HFFc6 (cell line): Measurements from ENCODE around the gene PARD3B. TPM values are rescaled to one million over a fixed set of nuclear protein-coding genes. Genes with fewer than 3 reads are reported as not detected.

Experiments used
- DNase-seq: peaks from one replicate; pipeline ENCODE4 v3.0.0-alpha.2; 2018
- H3K27ac Mint-ChIP-seq: 2 replicates; pipeline ENCODE4 v1.8.0; 2020; ENCODE audit warnings: mild to moderate bottlenecking, mixed read lengths
- H3K27me3 Mint-ChIP-seq: 2 replicates; pipeline ENCODE4 v1.8.0; 2021; ENCODE audit warnings: mild to moderate bottlenecking, moderate library complexity, mixed read lengths; ENCODE audit not compliant: insufficient read depth
- H3K36me3 Mint-ChIP-seq: 2 replicates; pipeline ENCODE4 v1.8.0; 2021; ENCODE audit warnings: low read depth, mixed read lengths
- H3K4me1 Mint-ChIP-seq: 2 replicates; pipeline ENCODE4 v1.8.0; 2020; ENCODE audit warnings: low read depth, mixed read lengths
- H3K4me3 Mint-ChIP-seq: 2 replicates; pipeline ENCODE4 v1.8.0; 2020; ENCODE audit warnings: mild to moderate bottlenecking, moderate library complexity, mixed read lengths
- H3K9me3 Mint-ChIP-seq: 2 replicates; pipeline ENCODE4 v1.8.0; 2020; ENCODE audit warnings: mild to moderate bottlenecking, mixed read lengths
- total RNA-seq, 6 experiments: library from RNA; stranded (reverse); fragmentation: NEBNext Ultra II Directional; extraction: Animal tissue kit (Norgen Biotek cat#: 25700); gene quantifications; 2 replicates in 1 of 6; 3 replicates in 5 of 6; pipeline ENCODE4 v1.2.3, GENCODE V29; 2021
- TF ChIP-seq, protein P1 (sequence below): fragments of 200-600 bp; sonication (generic); IDR thresholded peaks from 2 replicates; pipeline ENCODE4 v1.5.0; 2021; ENCODE audit warnings: antibody characterized with exemption, mild to moderate bottlenecking

Gene PARD3B
- total RNA-seq, 6 experiments from 2014 or later, result 14.0 to 22.4 (median 15.3) TPM

- Mint-ChIP-seq H3K4me1 (peaks cover 28% of the 10 kb centered on the region), H3K27ac (no peak overlapping the region), H3K4me3 (no peak overlapping the region), H3K27me3 (no peaks in the 10 kb centered on the region; the same call in 1 of the 2 replicates), H3K9me3 (peaks cover 5% of the 10 kb centered on the region; the same call in 1 of the 2 replicates), H3K36me3 (peaks cover 9% of the 10 kb centered on the region; the same call in 1 of the 2 replicates)
- DNase-seq, result no peak
- TF ChIP-seq, protein P1, sequence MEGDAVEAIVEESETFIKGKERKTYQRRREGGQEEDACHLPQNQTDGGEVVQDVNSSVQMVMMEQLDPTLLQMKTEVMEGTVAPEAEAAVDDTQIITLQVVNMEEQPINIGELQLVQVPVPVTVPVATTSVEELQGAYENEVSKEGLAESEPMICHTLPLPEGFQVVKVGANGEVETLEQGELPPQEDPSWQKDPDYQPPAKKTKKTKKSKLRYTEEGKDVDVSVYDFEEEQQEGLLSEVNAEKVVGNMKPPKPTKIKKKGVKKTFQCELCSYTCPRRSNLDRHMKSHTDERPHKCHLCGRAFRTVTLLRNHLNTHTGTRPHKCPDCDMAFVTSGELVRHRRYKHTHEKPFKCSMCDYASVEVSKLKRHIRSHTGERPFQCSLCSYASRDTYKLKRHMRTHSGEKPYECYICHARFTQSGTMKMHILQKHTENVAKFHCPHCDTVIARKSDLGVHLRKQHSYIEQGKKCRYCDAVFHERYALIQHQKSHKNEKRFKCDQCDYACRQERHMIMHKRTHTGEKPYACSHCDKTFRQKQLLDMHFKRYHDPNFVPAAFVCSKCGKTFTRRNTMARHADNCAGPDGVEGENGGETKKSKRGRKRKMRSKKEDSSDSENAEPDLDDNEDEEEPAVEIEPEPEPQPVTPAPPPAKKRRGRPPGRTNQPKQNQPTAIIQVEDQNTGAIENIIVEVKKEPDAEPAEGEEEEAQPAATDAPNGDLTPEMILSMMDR, result no peak
Measured at GRCh38 chr2:204750389-204750788, 205.1 kb downstream of the PARD3B start.

- Mint-ChIP-seq H3K36me3 (0 out of 2 replicates have a peak, but pooled peaks cover 6% of the 10 kb centered on the region), H3K27me3 (no peaks in the 10 kb centered on the region; the same call in 1 of the 2 replicates), H3K27ac (no peak overlapping the region), H3K4me1 (peaks cover 28% of the 10 kb centered on the region), H3K9me3 (peaks cover 5% of the 10 kb centered on the region; the same call in 1 of the 2 replicates), H3K4me3 (no peak overlapping the region)
- TF ChIP-seq, protein P1, result no peak
- no peak for DNase-seq
Measured at GRCh38 chr2:204751472-204751871, 206.2 kb downstream of the PARD3B start.

GRCh38 chr2:204753841-204754240 lies 208.6 kb downstream of the PARD3B start:
- Mint-ChIP-seq H3K4me1 (peaks cover 16% of the 10 kb centered on the region), H3K9me3 (no peaks in the 10 kb centered on the region), H3K27me3 (no peaks in the 10 kb centered on the region; the same call in 1 of the 2 replicates), H3K27ac (no peak overlapping the region), H3K4me3 (no peak overlapping the region), H3K36me3 (no peaks in the 10 kb centered on the region)
- DNase-seq, result no peak
- TF ChIP-seq, protein P1, result no peak

DNA sequence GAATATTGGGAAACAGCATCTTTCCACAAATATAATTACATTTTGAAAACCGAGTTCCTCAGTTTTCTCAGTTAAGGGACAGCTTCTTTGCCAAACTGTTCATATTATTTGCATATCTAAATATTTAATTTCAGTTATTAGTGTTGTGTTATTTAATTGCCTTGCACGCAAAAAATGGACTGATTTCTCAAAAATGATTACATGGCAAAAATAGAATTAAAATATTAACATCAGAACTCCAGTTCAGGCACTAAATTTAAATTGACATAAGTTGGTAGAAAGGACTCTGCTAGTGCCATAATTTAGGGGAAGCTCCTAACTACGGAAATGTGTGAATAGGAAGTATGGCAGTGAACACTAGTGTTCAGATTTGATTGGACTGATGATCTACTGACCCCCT lies 209.6 kb downstream of the PARD3B start:
- no peak overlapping the region for H3K27ac Mint-ChIP-seq
- H3K4me1 Mint-ChIP-seq, result peaks cover 5% of the 10 kb centered on the region
- no peaks in the 10 kb centered on the region for H3K9me3 Mint-ChIP-seq
- H3K4me3 Mint-ChIP-seq, result no peak overlapping the region
- H3K27me3 Mint-ChIP-seq, result no peaks in the 10 kb centered on the region; the same call in 1 of the 2 replicates
- no peaks in the 10 kb centered on the region for H3K36me3 Mint-ChIP-seq
- no peak for DNase-seq
- TF ChIP-seq, protein P1, result no peak

GRCh38 chr2:204763974-204764703 lies 218.9 kb downstream of the PARD3B start:
- Mint-ChIP-seq H3K9me3 (peaks cover 14% of the 10 kb centered on the region), H3K27me3 (no peaks in the 10 kb centered on the region), H3K27ac (no peak overlapping the region), H3K4me1 (no peaks in the 10 kb centered on the region), H3K4me3 (no peak overlapping the region), H3K36me3 (peaks cover 22% of the 10 kb centered on the region)
- TF ChIP-seq, protein P1, result no peak
- DNase-seq, result no peak
